Measurements from ENCODE around the gene BSPH1. TPM values are rescaled to one million over a fixed set of nuclear protein-coding genes. Genes with fewer than 3 reads are reported as not detected.

The BSPH1 gene
- not detected in 2 replicates for total RNA-seq

GRCh38 chr19:47992070-47992469, at the start of gene BSPH1:
BSPH1 (minus strand) TSS chr19:47992170; CDS start chr19:47992081, 89 bp downstream.

GRCh38 chr19:47994209-47994802, 2.3 kb upstream of the BSPH1 start, which contains the start of gene ELSPBP1:
ELSPBP1 (plus strand) TSS chr19:47994632; CDS start chr19:48008668, 14,036 bp downstream.

Other genes starting within 250 kb of the BSPH1 start
- gene NOP53, start 246.6 kb downstream of the BSPH1 start, total RNA-seq, result 141 and 171 TPM in 2 replicates
- gene SELENOW, start 213.5 kb downstream of the BSPH1 start, total RNA-seq, result 635 and 892 TPM in 2 replicates
- not detected in 2 replicates for gene TPRX1, start 187.6 kb downstream of the BSPH1 start, total RNA-seq
- gene CRX, start 170.2 kb downstream of the BSPH1 start, total RNA-seq, result not detected in 2 replicates
- not detected in 2 replicates for gene TPRX2, start 132.9 kb downstream of the BSPH1 start, total RNA-seq
- not detected in 2 replicates for gene SULT2A1, start 105.9 kb downstream of the BSPH1 start, total RNA-seq
- not detected in 2 replicates for gene ELSPBP1, start 2.5 kb upstream of the BSPH1 start, total RNA-seq
- not detected in 2 replicates for gene CABP5, start 51.9 kb upstream of the BSPH1 start, total RNA-seq
- gene PLA2G4C, start 118.6 kb upstream of the BSPH1 start, total RNA-seq, result 2.0 and 11.0 TPM in 2 replicates
- gene LIG1, start 178.2 kb upstream of the BSPH1 start, total RNA-seq, result 42.1 and 55.5 TPM in 2 replicates
- 0.29 and 0.89 TPM in 2 replicates for gene ZSWIM9, start 178.5 kb upstream of the BSPH1 start, total RNA-seq

Data from myometrial cell (primary cell).